Suprapubic skin (tissue), 4 donors: ENCODE measurements around the gene PDCD4. TPM values are rescaled to one million over a fixed set of nuclear protein-coding genes. Genes with fewer than 3 reads are reported as not detected.

ENCODE experiments used
- DNase-seq, 2 donors: peaks; one replicate each; pipeline ENCODE4 v3.0.0-alpha.2; 2019; ENCODE audit warnings: low spot score in 2 of 2
- H3K27ac ChIP-seq: fragments of 200-600 bp; sonication (generic); one replicate; pipeline ENCODE4 v1.5.1; 2019
- H3K27me3 ChIP-seq: fragments of 200-600 bp; sonication (generic); one replicate; pipeline ENCODE4 v1.5.1; 2019
- H3K36me3 ChIP-seq: fragments of 200-600 bp; sonication (generic); one replicate; pipeline ENCODE4 v1.5.1; 2019
- H3K4me1 ChIP-seq: fragments of 200-600 bp; sonication (generic); one replicate; pipeline ENCODE4 v1.5.1; 2019
- H3K4me3 ChIP-seq: fragments of 200-600 bp; sonication (generic); one replicate; pipeline ENCODE4 v1.5.1; 2019; ENCODE audit warnings: mild to moderate bottlenecking
- H3K9me3 ChIP-seq: fragments of 200-600 bp; sonication (generic); one replicate; pipeline ENCODE4 v1.5.1; 2019
- CTCF ChIP-seq, 2 donors: fragments of 200-600 bp in 1 of 2; fragments of 450-650 bp in 1 of 2; sonication (generic) in 1 of 2; IDR thresholded peaks; one replicate each; pipeline ENCODE4 v1.5.1; 2016 to 2019; ENCODE audit warnings: antibody characterized with exemption in 2 of 2, mild to moderate bottlenecking in 1 of 2, moderate library complexity in 1 of 2
- EP300 ChIP-seq: sonication (generic); formaldehyde crosslinking; IDR thresholded peaks from one replicate; pipeline ENCODE4 v1.6.1; 2017; ENCODE audit warnings: antibody characterized with exemption
- POLR2A ChIP-seq, 2 donors: fragments of 450-650 bp; IDR thresholded peaks; one replicate each; pipeline ENCODE4 v1.6.1; 2017; ENCODE audit warnings: antibody characterized with exemption in 2 of 2, mild to moderate bottlenecking in 2 of 2, moderate library complexity in 2 of 2
- POLR2AphosphoS5 ChIP-seq, 3 donors: sonication (generic); formaldehyde crosslinking; IDR thresholded peaks; one replicate each; pipeline ENCODE4 v1.6.1; 2017; ENCODE audit warnings: antibody characterized with exemption in 3 of 3
- WGBS: methylation state at CpG from one replicate; pipeline ENCODE4 v1.1.5; 2018; 5-methylcytosine and 5-hydroxymethylcytosine counted together
- total RNA-seq, 4 donors: library from RNA; depleted of rRNA; stranded (reverse); fragments of >200 nt; gene quantifications; one replicate each; pipeline ENCODE4 v1.1.0, GENCODE V29; 2016

Gene PDCD4
- total RNA-seq, 4 donors from 2014 or later = 243 to 594 (median 293) TPM

GRCh38 chr10:110859973-110860376, 11.8 kb upstream of the PDCD4 start:
- 36% methylated on average over 1 of the region's 1 CpG for WGBS
- H3K36me3 ChIP-seq = no peaks in the 10 kb centered on the region
- H3K4me1 ChIP-seq = peaks cover 76% of the 10 kb centered on the region
- no peak for DNase-seq
- H3K27me3 ChIP-seq = no peaks in the 10 kb centered on the region
- H3K4me3 ChIP-seq = no peak overlapping the region
- peak overlapping the region; percentile 84 for H3K27ac ChIP-seq
- peak in 1 of 3 donors; percentile 46 for TF ChIP-seq POLR2AphosphoS5 (IDR thresholded peaks at IDR 0.05)
- TF ChIP-seq EP300 = no peak
- no peaks in the 10 kb centered on the region for H3K9me3 ChIP-seq

DNA sequence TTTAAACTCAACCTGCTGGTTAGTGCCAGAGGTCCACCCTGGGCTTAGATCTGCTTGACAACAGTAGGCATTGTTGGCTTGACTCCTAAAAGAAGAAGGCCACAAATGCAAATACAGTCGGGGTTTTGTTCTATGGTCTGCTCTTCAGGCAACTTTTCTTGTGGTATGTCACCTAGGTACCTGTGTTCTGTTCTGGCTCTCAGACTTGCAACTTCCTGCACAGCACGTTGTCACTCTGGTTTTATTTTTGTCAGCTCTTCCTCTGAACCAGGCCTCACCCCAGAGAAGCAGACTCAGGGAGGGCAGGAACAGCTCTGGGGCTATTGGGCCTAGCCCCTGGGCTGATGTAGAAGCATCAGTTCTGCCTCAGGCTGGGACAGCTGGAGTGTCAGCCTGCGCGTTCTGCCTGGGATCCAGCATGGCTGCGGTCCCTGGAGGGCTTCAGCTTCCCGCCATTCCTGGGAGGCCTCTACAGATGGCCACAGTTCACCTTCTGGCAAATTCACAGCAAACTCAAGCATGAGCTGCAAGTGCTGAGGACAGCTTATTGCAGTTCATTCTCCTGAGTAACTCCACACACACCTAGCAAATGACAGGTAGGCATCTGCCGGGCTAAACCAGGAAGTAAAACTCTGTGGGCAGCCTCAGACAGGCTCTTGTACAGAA, 11.0 kb upstream of the PDCD4 start:
- peaks cover 83% of the 10 kb centered on the region for H3K4me1 ChIP-seq
- H3K27ac ChIP-seq = peak overlapping the region; percentile 84
- no peak overlapping the region for H3K4me3 ChIP-seq
- TF ChIP-seq POLR2AphosphoS5 (IDR thresholded peaks at IDR 0.05) (no peak), CTCF (IDR thresholded peaks at IDR 0.05) (no peak), EP300 (no peak), POLR2A (IDR thresholded peaks at IDR 0.05) (no peak)
- no peaks in the 10 kb centered on the region for H3K36me3 ChIP-seq
- no peak for DNase-seq
- no peaks in the 10 kb centered on the region for H3K27me3 ChIP-seq
- 38% methylated on average over 7 of the region's 7 CpGs for WGBS
- no peaks in the 10 kb centered on the region for H3K9me3 ChIP-seq

DNA sequence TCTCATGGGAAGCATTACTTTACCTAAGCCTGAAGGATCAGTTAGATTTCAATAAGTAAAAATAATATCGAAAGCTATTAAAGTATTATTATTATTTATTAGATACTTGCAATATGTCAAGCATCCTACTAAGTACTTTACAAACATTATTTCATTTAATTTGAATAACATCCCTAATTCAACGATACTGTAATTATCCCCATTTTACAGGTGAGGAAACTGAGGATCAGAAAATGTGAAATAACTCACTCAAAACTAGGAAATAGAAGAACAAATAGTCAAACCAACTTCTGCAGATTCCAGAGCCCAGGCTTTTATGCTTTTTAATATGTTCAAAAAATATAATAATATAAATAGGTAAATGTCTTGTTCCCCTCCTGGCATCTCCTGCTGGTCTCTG, 10.3 kb upstream of the PDCD4 start:
- H3K27me3 ChIP-seq = no peaks in the 10 kb centered on the region
- DNase-seq = no peak
- H3K4me3 ChIP-seq = no peak overlapping the region
- peak overlapping the region; percentile 84 for H3K27ac ChIP-seq
- 95% methylated on average over 2 of the region's 2 CpGs for WGBS
- no peak for TF ChIP-seq EP300
- TF ChIP-seq CTCF (IDR thresholded peaks at IDR 0.05) = no peak
- no peak for TF ChIP-seq POLR2A (IDR thresholded peaks at IDR 0.05)
- TF ChIP-seq POLR2AphosphoS5 (IDR thresholded peaks at IDR 0.05) = no peak
- peaks cover 91% of the 10 kb centered on the region for H3K4me1 ChIP-seq
- no peaks in the 10 kb centered on the region for H3K9me3 ChIP-seq
- H3K36me3 ChIP-seq = no peaks in the 10 kb centered on the region

GRCh38 chr10:110861930-110862649, 9.6 kb upstream of the PDCD4 start:
- TF ChIP-seq POLR2AphosphoS5 (IDR thresholded peaks at IDR 0.05) (peak in 2 of 3 donors; percentile 63 to 92), POLR2A (IDR thresholded peaks at IDR 0.05) (no peak)
- DNase-seq = peak in 1 of 2 donors; percentile 74
- Histone ChIP-seq H3K9me3 (no peaks in the 10 kb centered on the region), H3K27me3 (no peaks in the 10 kb centered on the region), H3K4me3 (no peak overlapping the region), H3K27ac (peak overlapping the region; percentile 84), H3K4me1 (peaks cover 97% of the 10 kb centered on the region), H3K36me3 (no peaks in the 10 kb centered on the region)
- WGBS = 59% methylated on average over 6 of the region's 6 CpGs

GRCh38 chr10:110862961-110863360, 8.8 kb upstream of the PDCD4 start:
- no peak overlapping the region for H3K4me3 ChIP-seq
- peaks cover 97% of the 10 kb centered on the region for H3K4me1 ChIP-seq
- TF ChIP-seq POLR2AphosphoS5 (IDR thresholded peaks at IDR 0.05) (no peak), EP300 (no peak), POLR2A (IDR thresholded peaks at IDR 0.05) (no peak), CTCF (IDR thresholded peaks at IDR 0.05) (no peak)
- H3K36me3 ChIP-seq = no peaks in the 10 kb centered on the region
- no peaks in the 10 kb centered on the region for H3K27me3 ChIP-seq
- DNase-seq = no peak
- WGBS = 41% methylated on average over 6 of the region's 6 CpGs
- no peaks in the 10 kb centered on the region for H3K9me3 ChIP-seq
- peak overlapping the region; percentile 84 for H3K27ac ChIP-seq

DNA sequence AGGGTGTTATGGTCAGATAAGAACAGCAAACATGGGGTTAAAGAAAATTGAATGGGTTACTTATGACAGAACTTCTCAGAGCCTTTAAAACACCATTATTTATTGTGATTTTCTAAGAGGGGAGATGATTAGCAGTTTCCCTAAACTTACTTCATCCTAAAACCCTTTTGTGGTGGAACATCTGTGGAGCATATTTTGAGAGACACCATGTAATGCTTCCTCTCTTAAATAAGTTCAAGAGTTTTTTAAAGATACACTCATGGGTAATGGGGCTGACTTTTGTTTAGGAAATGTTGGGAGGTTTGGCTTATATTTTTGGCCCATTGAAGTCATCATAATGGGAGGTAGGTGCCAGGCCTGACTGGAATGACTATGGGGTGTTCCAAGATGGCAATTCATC, 8.4 kb upstream of the PDCD4 start:
- peak overlapping the region; percentile 84 for H3K27ac ChIP-seq
- TF ChIP-seq EP300 (no peak), POLR2AphosphoS5 (IDR thresholded peaks at IDR 0.05) (no peak)

More for the DNA sequence above, 8.4 kb upstream of the PDCD4 start:
- H3K4me3 ChIP-seq = no peak overlapping the region
- H3K27me3 ChIP-seq = no peaks in the 10 kb centered on the region
- H3K36me3 ChIP-seq = no peaks in the 10 kb centered on the region
- peaks cover 95% of the 10 kb centered on the region for H3K4me1 ChIP-seq
- no peaks in the 10 kb centered on the region for H3K9me3 ChIP-seq
- DNase-seq = no peak
